HG03442 (cell line): ENCODE data around the gene PNMA6A.
A peak's percentile ranks its signal among the peaks of the same experiment; 100 is the strongest.
"Not testable (repeated sequence)": the region's sequence is repeated elsewhere in the genome, so short reads cannot be mapped to it uniquely, and the experiment has no call there.

Experiments
- ATAC-seq: cut with Tn5 transposase; IDR thresholded peaks from one replicate; pipeline ENCODE4 v1.9.1; 2021; ENCODE audit warnings: mild to moderate bottlenecking, moderate library complexity; ENCODE audit not compliant: unreplicated experiment

Gene PNMA6A

DNA sequence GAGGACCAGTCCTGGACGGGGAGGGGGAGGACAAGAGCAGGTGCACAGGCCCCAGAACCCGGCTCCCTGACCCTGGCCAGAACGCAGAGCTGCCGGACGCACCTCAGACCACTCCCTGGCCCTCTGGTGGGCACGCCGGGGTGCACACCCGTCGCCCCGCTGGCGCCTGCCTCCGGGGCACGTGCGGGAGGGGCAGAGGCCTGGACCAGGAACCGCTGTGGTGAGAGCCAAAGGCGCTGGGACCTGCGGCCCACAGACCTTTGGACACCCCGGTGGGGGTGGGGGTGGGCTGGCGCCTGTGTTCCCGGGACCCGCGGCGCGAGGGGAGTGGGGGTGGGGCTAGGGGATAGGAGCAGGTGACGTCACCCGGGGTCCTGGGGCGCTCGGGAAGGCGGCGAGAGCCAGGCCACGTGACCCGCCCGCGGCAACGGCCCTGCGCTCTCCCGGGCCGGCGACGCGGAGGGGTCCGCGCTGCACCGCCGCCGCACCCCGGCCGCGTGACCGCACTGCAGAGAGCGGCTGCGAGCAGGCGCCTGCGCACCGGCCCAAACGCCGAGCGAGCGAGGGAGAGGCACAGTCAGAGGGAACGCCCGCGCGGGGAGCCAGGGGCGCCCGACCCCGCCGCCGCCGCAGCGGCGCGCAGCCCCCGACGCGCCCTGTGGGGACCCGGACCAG, at the start of gene PNMA6A:
Gene PNMA6A, plus strand, starts transcription at position 546 of the 675 bp plus-strand sequence. CDS start 609 bp downstream, outside the sequence.
- ATAC-seq, result peak; percentile 50

DNA sequence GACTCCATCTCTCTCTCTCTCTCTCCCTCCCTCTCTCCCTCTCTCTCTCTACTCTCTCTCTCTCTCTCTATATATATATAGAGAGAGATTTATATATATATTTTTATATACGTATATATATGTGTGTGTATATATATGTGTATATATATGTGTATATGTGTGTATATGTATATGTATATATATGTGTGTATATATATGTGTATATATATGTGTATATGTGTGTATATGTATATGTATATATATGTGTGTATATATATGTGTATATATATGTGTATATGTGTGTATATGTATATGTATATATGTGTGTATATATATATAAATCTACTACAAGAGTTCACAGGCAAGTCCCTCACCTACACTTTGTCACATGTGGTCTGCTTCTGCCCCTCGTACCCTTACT, 45.8 kb upstream of the PNMA6A start:
- not testable (repeated sequence) for ATAC-seq

DNA sequence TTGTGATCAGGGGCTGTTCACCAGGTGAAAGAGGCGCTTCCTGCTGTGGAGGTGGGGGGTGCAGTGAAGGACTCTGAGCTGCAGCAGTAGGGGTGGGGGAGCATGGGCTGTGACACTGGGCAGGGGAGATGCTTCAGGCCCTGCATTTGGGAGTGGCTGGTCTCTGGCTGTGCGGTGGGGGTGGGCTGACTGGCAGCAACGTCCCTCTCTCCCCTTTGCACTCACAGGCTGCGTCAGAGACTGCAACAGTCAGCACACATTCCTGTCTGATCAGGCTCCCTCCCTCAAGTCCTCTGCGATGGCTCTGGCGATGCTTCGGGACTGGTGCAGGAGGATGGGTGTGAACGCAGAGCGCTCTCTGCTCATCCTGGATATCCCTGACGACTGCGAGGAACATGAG, 43.8 kb upstream of the PNMA6A start:
- ATAC-seq, result not testable (repeated sequence)

DNA sequence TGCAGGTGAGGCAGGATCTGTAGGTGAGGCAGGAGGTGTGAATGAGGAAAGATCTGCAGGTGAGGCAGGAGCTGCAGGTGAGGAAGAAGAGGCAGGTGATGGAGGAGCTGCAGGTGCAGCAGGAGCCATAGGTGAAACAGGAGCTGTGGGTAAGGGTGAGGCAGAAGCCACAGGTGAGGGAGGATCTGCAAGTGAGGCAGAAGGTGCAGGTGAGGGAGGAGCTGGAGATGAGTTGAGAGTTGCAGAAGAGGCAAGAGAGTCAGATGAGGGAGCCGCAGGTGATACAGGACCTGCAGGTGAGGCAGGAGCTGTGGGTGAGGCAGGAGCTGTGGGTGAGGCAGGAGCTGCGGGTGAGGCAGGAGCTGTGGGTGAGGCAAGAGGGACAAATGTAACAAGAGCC, 43.1 kb upstream of the PNMA6A start:
- ATAC-seq, result no peak

DNA sequence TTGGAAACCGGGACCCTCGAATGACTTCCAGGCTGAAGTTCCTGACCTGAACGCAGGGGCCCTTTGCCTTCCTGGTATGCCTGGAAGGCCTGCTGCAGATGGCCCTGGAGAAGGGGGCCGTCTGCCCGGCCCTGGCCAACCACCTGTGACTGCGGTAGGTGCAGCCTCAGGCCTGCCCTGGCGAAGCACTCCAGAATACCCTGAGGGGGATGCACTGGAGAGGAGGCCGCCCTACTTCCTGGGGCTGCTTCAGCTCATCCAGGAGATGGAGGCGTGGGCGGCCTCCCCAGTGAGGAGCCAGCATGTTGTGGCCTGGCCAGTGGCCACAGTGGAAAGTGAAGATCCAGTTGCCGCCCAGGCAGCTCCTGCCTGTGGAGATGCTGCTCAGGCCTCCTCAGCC, 42.4 kb upstream of the PNMA6A start:
- ATAC-seq, result no peak

DNA sequence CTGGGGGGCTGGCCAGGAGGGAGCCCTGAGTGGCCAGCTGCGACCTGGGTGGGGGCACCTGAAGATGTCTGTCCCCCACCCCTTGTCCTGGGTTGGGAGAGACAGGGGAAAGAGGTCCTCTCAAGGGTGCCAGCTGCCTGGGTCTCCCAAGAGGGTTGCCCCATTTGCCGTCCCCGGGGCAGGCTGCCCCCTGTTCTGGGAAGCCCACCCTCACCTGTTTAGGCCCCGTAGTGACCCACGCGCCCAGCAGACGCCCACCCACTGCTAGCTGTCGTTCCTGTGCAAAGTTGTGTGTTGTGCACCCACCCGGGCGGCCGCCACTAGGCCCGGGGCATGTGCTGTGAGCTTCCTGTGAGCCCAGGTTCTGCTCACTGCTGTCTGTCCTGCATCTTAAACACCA, 41.5 kb upstream of the PNMA6A start:
- ATAC-seq, result no peak

DNA sequence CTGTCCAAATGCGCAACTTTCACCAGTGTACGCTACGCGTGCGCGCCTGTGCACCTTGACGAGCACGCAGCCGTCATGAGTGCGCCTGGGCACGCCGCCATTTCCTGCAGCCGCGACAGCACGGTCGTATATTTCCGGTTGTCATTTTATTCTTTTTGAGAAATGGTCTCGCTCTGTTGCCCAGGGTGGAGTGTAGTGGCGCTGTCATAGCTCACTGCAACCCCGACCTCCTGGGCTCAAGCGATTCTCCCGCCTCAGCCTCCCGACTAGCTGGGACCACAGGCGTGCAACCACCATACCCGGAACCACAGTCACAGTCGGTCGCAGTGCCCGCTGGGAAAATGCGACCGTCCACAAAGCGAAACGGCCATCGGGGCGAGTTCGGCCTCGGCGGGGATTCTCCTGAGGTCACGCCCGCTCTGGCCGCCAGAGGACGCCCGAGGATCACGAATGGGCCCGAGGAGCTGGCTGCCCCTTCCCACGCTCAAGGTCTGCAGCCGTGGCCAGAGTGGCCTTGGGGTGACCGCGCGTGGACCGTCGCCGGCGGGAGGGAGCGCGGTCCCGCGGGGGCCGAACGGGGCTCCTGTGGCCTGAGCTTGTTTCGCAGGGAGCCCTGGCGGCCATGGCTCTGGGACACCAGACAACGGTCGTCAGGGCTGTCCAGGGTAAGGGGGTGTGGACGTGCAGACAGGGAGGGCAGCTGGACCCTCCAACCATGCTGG, 39.7 kb upstream of the PNMA6A start:
- ATAC-seq, result peak; percentile 81

DNA sequence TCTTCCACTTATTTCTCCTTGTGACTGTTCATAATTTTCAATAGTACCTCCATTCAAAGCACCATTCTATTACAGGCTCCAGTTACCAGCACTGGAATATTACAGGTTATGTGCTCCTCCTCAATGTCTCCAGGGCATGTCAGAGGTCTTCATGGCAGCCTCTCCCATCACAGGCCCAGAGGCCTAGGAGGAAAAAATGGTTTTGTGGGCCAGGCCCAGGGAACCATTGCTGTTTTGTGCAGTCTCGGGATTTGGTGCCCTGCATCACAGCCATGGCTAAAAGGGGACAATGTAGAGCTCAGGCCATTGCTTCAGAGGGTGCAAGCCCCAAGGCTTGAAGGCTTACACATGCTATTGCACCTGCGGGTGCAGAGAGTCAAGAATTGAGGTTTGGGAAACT, 23.2 kb upstream of the PNMA6A start:
- ATAC-seq, result no peak

DNA sequence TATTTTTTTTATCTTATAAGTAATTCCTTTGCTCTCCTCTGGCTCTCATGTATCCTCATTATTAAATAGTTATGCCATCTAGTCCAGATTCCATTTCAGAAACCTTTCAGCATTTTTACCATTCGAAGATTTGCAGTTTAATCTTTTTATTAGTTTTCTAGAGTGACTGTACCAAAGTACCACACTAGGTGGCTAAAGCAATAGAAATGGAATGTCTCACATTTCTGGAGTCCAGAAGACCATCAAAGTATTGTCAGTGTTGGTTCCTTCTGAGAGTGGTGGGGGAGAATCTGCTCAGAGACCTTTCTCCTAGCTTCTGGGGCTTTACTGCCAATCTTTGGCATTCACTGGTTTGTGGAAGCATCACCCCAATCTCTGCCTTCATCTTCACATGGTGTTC, 19.7 kb upstream of the PNMA6A start:
- ATAC-seq, result no peak

DNA sequence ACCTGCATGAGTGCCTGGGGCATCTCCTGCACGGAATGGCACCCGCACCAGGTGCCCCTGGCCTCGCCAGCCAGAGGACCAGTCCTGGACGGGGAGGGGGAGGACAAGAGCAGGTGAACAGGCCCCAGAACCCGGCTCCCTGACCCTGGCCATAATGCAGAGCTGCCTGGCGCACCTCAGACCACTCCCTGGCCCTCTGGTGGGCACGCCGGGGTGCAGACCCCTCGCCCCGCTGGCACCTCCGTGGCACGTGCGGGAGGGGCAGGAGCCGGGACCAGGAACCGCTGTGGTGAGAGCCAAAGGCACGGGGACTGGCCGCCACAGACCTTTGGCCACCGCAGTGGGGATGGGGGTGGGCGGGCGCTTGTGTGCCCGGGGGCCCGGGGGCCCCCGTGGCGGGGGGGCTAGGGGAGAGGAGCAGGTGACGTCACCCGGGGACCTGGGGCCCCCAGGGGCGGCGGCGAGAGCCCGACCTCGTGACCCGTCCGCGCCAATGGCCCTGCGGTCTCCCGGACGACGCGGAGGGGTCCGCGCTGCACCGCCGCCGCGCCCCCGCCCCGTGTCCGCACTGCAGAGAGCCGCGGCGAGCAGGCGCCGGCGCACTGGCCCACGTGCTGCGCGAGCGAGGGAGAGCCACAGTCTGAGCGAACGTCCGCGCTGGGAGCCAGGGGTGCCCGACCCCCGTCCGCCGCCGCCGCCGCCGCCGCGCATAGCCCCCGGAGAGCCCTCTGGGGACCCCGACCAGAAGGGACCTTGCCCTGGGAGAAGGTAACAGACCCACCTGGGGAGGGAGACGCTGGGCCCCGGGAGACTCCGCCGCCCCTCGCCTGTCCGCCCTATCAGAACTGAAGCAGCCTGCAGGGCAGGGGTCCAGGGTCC, 16.1 kb upstream of the PNMA6A start, which contains the start of gene PNMA3:
Gene PNMA3, plus strand, starts transcription at position 600 of the 879 bp plus-strand sequence. CDS start 586 bp downstream, outside the sequence.
- no peak for ATAC-seq

DNA sequence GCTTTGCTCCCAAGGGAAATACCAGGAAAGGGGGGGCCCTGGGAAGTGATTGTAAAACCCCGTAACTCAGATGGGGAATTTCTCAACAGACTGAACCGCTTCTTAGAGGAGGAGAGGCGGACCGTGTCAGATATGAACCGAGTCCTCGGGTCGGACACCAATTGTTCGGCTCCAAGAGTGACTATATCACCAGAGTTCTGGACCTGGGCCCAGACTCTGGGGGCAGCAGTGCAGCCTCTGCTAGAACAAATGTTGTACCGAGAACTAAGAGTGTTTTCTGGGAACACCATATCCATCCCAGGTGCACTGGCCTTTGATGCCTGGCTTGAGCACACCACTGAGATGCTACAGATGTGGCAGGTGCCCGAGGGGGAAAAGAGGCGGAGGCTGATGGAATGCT, 15.0 kb upstream of the PNMA6A start:
- no peak for ATAC-seq

DNA sequence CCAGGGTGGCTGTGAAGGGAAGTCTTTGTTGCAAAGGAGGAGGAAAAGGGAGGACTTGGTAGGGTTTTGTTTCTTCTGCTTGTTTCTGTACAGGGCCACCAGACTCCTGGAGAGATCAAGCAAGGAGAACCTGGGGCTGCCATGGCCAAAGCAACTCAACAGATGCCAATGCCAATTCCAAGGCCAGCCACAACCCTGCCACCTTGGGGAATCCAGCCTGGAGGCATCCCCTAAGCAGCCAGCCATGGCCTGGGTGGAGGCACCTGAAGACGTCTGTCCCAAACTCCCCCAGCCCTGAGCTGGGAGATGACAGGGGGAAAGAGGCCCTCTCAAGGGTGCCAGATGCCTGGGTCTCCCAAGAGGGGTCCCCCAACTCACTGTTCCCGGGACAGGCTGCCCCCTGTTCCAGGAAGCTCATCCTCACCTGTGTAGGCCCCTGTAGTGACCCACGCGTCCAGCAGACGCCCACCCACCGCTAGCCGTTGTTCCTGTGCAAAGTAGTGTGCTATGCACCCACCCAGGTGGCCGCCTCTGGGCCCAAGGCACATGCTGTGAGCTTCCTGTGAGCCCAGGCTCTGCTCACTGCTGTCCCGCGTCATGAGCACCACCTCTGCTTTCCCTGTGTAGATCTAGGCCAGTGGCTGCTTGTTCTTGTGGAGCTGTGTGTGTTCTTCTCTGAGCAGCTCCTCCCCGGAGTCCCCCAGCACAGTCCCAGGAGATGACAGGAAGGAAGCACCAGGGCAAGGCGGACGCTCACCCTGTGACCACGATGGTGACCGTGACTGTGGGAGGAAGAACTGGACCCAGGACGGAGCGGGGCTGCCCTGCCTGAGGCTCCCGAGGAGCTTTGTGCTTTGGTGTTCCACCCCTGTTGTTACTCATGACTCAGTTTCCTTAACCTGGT, 12.8 kb upstream of the PNMA6A start:
- no peak for ATAC-seq

DNA sequence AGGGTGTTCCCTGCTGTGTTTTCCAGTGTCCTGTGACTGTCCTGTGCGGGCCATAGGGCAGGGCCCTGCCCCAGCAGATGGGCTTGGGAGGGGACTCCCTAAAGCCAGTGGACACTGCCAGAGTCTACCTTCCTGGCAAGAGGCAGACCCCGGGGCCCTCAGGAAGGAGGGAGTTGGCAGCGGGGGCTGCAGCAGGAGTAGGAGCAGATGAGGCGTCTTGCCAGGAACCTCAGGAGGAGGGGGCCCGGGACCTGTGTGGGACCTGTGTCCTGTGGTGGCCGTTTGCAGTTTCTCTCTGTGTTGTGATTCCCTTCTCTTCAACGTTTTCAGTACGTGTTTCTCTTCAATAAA, 12.2 kb upstream of the PNMA6A start:
- no peak for ATAC-seq

DNA sequence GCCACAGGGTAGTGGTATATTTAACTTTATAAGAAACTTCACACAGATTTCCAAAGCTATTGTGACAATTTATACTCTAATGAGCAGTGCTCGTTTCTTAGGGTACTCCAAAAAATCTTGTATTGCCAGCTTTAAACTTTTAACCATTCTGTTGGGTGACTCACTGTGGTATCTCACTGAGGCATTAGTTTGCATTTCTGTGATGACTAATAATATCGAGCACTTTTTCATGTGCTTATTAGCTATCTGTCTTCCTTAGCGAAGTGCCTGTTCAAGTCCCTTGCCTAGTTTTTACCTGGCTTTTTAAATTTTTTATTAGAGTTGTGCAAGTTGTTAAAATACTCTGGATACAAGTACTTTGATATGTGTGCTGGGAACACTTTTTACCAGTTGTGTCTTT, 10.5 kb upstream of the PNMA6A start:
- ATAC-seq, result no peak

DNA sequence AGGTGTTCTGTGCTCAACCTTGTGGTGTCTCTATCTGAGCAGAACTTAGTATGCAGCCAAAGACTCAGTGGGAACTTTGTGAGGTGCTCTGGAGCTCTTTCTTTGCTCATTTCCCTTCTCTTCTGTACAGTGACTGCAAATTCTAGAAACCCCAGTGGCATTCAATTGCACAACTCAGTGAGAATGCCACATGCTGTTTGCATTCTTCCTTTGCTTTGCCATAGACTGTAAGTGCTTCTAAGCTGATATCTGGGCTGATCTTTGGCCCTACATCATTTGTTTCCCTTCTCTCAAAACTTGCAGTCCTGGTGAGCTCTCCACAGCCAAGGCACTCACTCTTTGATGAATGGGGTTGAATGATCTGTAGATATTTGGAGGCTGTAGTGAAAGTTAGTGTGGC, 8.9 kb upstream of the PNMA6A start:
- ATAC-seq, result no peak

DNA sequence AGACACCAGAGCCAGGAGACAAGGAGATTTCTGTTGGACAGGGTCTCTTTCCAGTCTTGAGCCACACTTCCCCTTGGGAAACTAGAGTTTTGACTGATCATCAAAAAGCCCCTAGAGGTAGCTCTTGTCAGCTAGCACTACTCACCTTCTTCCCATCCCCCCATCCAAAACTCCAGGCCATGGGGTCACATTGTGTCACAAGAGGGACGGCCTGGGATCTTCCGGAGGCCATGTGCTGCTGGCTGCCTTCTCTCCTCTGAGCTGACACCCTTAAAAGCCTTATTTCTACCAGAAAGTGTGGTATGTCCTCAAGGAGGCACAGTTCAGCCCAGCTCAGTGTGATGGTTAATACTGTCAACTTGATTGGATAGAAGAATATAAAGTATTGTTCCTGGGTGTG, 8.2 kb upstream of the PNMA6A start:
- no peak for ATAC-seq

DNA sequence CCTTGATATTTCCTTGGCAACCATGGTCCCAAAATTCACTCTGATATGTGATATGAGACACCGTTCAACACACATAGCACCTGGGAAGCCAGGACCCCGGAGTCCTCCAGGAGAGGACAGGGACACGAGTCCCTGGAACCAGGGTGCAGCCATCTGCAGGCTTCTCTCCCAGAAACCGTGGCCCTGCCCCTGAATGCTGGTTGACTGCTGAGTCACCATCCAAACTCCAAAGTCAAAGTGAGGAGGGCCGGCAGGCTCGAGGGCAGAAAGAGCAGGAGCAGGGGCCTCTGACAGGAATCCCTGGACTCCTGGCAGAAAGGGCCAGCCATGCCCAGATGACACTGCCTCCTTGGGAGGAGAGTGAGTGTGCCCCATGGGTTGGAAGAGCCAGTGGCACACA, 6.9 kb upstream of the PNMA6A start:
- ATAC-seq, result no peak

DNA sequence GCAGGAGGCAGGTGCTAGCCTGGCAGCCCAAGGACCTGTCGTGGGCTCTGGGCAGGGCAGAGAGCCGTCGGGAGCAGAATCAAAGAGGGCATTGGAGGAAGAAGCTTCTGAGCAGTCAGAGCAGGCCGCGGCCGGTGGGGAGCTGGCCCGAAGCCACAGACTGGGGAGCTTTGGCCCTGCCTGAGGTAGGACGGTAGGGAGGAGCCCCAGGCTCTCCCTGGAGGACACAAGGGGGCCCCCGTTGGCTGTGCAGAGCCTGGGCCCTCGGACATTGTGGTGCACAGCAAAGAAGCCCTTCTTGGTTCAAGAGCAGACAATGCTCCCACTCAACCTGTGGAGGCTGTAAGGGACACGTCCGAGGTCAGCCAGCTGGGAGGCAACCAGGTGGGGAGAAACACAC, 5.9 kb upstream of the PNMA6A start:
- ATAC-seq, result not testable (repeated sequence)

DNA sequence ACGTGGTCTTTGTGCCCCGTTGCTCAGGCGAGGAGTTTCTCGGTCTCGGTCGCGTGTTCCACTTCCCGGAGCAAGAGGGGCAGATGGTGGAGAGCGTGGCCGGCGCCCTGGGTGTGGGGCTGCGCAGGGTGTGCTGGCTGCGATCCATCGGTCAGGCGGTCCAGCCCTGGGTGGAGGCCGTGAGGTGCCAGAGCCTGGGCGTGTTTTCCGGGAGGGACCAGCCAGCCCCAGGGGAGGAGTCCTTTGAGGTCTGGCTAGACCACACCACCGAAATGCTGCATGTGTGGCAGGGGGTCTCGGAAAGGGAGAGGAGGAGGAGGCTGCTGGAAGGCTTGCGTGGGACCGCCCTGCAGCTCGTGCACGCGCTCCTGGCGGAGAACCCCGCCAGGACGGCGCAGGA, 1.1 kb downstream of the PNMA6A start:
- ATAC-seq, result not testable (repeated sequence)

DNA sequence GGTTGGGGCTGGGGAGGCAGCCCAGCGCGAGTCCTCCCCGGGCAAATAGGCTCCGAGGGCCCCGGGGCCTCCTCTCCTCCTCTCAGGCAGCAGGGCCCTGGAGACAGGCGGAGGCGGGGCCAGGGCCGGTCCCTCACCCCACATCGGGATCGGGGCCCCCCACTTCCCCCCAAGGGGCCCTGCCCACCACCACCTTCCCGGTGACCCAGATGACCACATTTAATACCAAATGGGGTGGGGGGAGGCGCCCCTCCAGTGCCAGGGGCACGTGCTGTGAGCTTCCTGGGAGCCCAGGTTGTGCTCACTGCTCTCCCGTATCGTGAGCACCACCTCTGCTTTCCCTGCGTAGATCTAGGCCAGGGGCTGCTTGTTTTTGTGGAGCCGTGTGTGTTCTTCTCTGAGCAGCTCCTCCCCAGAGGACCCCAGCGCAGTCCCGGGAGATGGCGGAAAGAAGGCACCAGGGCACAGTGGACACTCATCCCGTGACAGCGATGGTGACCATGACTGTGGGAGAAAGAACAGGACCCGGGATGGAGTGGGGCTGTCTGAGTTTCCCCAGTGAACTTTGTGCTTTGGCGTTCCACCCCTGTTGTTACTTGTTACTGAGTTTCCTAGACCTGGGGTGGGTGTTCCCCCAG, 2.1 kb downstream of the PNMA6A start:
- ATAC-seq, result no peak
